K562 (cell line): ENCODE results near the gene DOP1A. TPM values are rescaled to one million over a fixed set of nuclear protein-coding genes. Genes with fewer than 3 reads are reported as not detected.

Experiments
- ATAC-seq: fragments of 200-7000 bp; cut with Tn5 transposase; 3 replicates; pipeline ENCODE4 v1.9.1; 2020; ENCODE audit warnings: moderate library complexity
- BruUV-seq: library from RNA; stranded (reverse); fragments of 400-500 nt; replicated peaks from 2 replicates; lab custom pipeline; 2021; lab: Mats Ljungman, UMichigan
- CTCF ChIA-PET: fragments of 300-600 bp; formaldehyde crosslinking; extraction: SDS; loops from one replicate; lab custom pipeline; 2021; ENCODE audit warnings: low intra/inter-chr PET ratio; lab: Yijun Ruan, JAX
- POLR2A ChIA-PET: fragments of 300-600, 350-650 bp; sonication (Branson Sonifier 250); formaldehyde crosslinking; extraction: SDS; loops from one replicate; lab custom pipeline; 2021; ENCODE audit warnings: antibody characterized with exemption, inconsistent platforms; lab: Yijun Ruan, JAX
- DNase-seq, 4 experiments: peaks; one replicate each; pipeline versions ENCODE4 v3.0.0 to v3.0.0-alpha.2; 2011 to 2018; ENCODE audit warnings: low spot score in 3 of 4, mixed read lengths in 3 of 4; ENCODE audit errors: extremely low read depth in 1 of 4
- FAIRE-seq: peaks from 2 replicates; lab custom pipeline; 2011; peaks lifted over from hg19 to GRCh38; lab: Jason Lieb, UNC
- H2AFZ ChIP-seq: 2 replicates; pipeline ENCODE4 v1.6.0; 2011; ENCODE audit warnings: low read depth, low read length, control low read depth, inconsistent platforms
- H3K27ac ChIP-seq: fragments of 200-600 bp; 3 replicates; pipeline ENCODE4 v1.8.0; 2011; ENCODE audit warnings: low read depth, mild to moderate bottlenecking, control low read depth, inconsistent platforms, low read length, moderate library complexity, mixed read lengths; ENCODE audit errors: extremely low read depth
- H3K27me3 ChIP-seq, 2 experiments: fragments of 300-600 bp in 1 of 2; 2 replicates in 1 of 2; 3 replicates in 1 of 2; pipeline versions ENCODE4 v1.6.0 to v1.8.0; 2011; ENCODE audit warnings: inconsistent platforms in 2 of 2, low read length in 2 of 2, mild to moderate bottlenecking in 1 of 2, mixed read lengths in 1 of 2, moderate library complexity in 1 of 2; ENCODE audit not compliant: control insufficient read depth in 2 of 2, insufficient read depth in 2 of 2
- H3K36me3 ChIP-seq: fragments of 300-600 bp; 3 replicates; pipeline ENCODE4 v1.8.0; 2011; ENCODE audit warnings: mild to moderate bottlenecking, low read length, inconsistent platforms; ENCODE audit not compliant: control insufficient read depth, insufficient read depth
- H3K4me1 ChIP-seq, 2 experiments: fragments of 200-600 bp in 1 of 2; replicated peaks in 1 of 2; 2 replicates in 1 of 2; 3 replicates in 1 of 2; pipeline versions ENCODE4 v1.5.1 to v1.8.0; 2011; ENCODE audit warnings: inconsistent platforms in 2 of 2, low read length in 2 of 2, mild to moderate bottlenecking in 1 of 2, mixed read lengths in 1 of 2, moderate library complexity in 1 of 2; ENCODE audit not compliant: control insufficient read depth in 2 of 2, insufficient read depth in 2 of 2
- H3K4me2 ChIP-seq: 2 replicates; pipeline ENCODE4 v1.6.1; 2011; ENCODE audit warnings: low read length, control low read depth, inconsistent platforms, mixed read lengths; ENCODE audit not compliant: insufficient read depth
- H3K4me3 ChIP-seq: fragments of 200-600 bp; sonication (generic), shearing (Covaris generic); 2 replicates; pipeline ENCODE4 v1.5.1; 2016; ENCODE audit warnings: control low read depth, inconsistent platforms
- H3K79me2 ChIP-seq: fragments of 200-600 bp; 3 replicates; pipeline ENCODE4 v1.8.0; 2011; ENCODE audit warnings: low read length, inconsistent platforms; ENCODE audit not compliant: control insufficient read depth, insufficient read depth
- H3K9ac ChIP-seq, 2 experiments: 2 replicates each; pipeline versions ENCODE4 v1.6.0 to v1.6.1; 2011; ENCODE audit warnings: low read depth in 2 of 2, low read length in 2 of 2, control low read depth in 1 of 2, inconsistent platforms in 1 of 2, mild to moderate bottlenecking in 1 of 2, mixed read lengths in 1 of 2; ENCODE audit not compliant: insufficient read depth in 1 of 2
- H3K9me1 ChIP-seq: one replicate; pipeline ENCODE4 v1.6.0; 2011; ENCODE audit warnings: inconsistent platforms, mild to moderate bottlenecking, low read length, moderate library complexity; ENCODE audit not compliant: control insufficient read depth, insufficient read depth
- H3K9me3 ChIP-seq: replicated peaks from 2 replicates; pipeline ENCODE4 v1.5.1; 2011; ENCODE audit warnings: low read depth, low read length, inconsistent platforms; ENCODE audit not compliant: control insufficient read depth, insufficient read depth
- H4K20me1 ChIP-seq: replicated peaks from 2 replicates; pipeline ENCODE4 v1.6.1; 2011; ENCODE audit warnings: low read length, inconsistent platforms, mixed read lengths; ENCODE audit not compliant: control insufficient read depth, insufficient read depth
- BRCA1 ChIP-seq, 2 experiments: fragments of 450-650 bp in 1 of 2; sonication (generic) in 1 of 2; formaldehyde crosslinking in 1 of 2; IDR thresholded peaks; 2 replicates each; pipeline versions ENCODE4 v1.5.0 to v1.6.1; 2017 to 2020; ENCODE audit warnings: mild to moderate bottlenecking in 1 of 2, missing genetic modification reagents in 1 of 2
- EGR1 ChIP-seq: fragments of 450-650 bp; conservative IDR thresholded peaks from 2 replicates; pipeline ENCODE4 v1.6.1; 2017; ENCODE audit warnings: mild to moderate bottlenecking
- HMGN3 ChIP-seq: IDR thresholded peaks from 2 replicates; pipeline ENCODE4 v1.6.1; 2011; ENCODE audit warnings: borderline replicate concordance, low read depth, mild to moderate bottlenecking, mixed read lengths, low read length; ENCODE audit not compliant: insufficient read length; ENCODE audit errors: extremely low read depth
- HNRNPH1 ChIP-seq: fragments of 200-400 bp; formaldehyde crosslinking; optimal IDR thresholded peaks from 2 replicates; pipeline ENCODE3; 2017; ENCODE audit warnings: low read depth, mild to moderate bottlenecking, low read length, moderate library complexity
- PHB ChIP-seq: fragments of 250-450 bp; sonication (Bioruptor Pico); IDR thresholded peaks from 2 replicates; pipeline ENCODE4 v1.5.0; 2021
- SP1 ChIP-seq: sonication (generic); formaldehyde crosslinking; IDR thresholded peaks from 2 replicates; pipeline ENCODE4 v1.8.1; 2022; ENCODE audit warnings: mild to moderate bottlenecking, missing genetic modification reagents
- ZNF583 ChIP-seq: fragments of 250-450 bp; sonication (Bioruptor Pico); IDR thresholded peaks from 2 replicates; pipeline ENCODE4 v1.4.0; 2020
- WGBS: fragments of 100-300 bp; shearing (Covaris generic); methylation state at CpG from one replicate; pipeline ENCODE4 v1.1.6; 2016; ENCODE audit warnings: low coverage, mixed read lengths; ENCODE audit not compliant: insufficient coverage; ENCODE audit errors: missing lambda C conversion rate; 5-methylcytosine and 5-hydroxymethylcytosine counted together
- in situ Hi-C: fragments of 300-500 bp; cut with MboI; formaldehyde crosslinking; loops from 4 replicates; pipeline ENCODE4 v1.15.0; 2018; ENCODE audit warnings: inconsistent platforms, mixed read lengths
- intact Hi-C: fragments of 100-400 bp; cut with micrococcal nuclease; formaldehyde crosslinking; loops from 2 replicates; pipeline ENCODE4 v1.14.2; 2022
- polyA plus RNA-seq, 8 experiments: library from polyadenylated mRNA; depleted of rRNA in 4 of 8; stranded (reverse) in 5 of 8; unstranded in 3 of 8; fragments of >200 nt; fragmentation: Nextera tagmentation in 2 of 8; fragmentation: Illumina TruSeq in 1 of 8; extraction: Ambion mirVana in 2 of 8; extraction: Trizol in 1 of 8; gene quantifications; 2 replicates each; pipeline versions ENCODE4 v1.2.1 to v1.2.3, GENCODE V29; 2011 to 2014; ENCODE audit warnings: inconsistent platforms in 1 of 8, missing spikeins in 1 of 8
- total RNA-seq, 7 experiments: library from RNA; depleted of rRNA in 6 of 7; stranded (reverse); fragments of >200 nt in 6 of 7; fragmentation: Illumina TruSeq in 2 of 7; extraction: Trizol in 2 of 7; gene quantifications; 2 replicates each; pipeline versions ENCODE4 v1.2.1 to v1.2.3, GENCODE V29; 2011 to 2021; ENCODE audit warnings: low replicate concordance in 1 of 7
- TF ChIP-seq, protein P1 (sequence below): sonication (generic); formaldehyde crosslinking; IDR thresholded peaks from 2 replicates; pipeline ENCODE4 v1.8.0; 2022; ENCODE audit warnings: mild to moderate bottlenecking, missing genetic modification reagents
- TF ChIP-seq, protein P2 (sequence below): fragments of 250-450 bp; sonication (Bioruptor Pico); IDR thresholded peaks from 2 replicates; pipeline ENCODE4 v1.5.0; 2021; ENCODE audit warnings: mild to moderate bottlenecking, borderline replicate concordance

DOP1A gene
- total and polyA plus RNA-seq, 9 of the 15 experiments (the other 6 are each of a cell fraction or from before 2014, with no cell fraction given): 0.75 to 10.5 (median 4.4) TPM

DNA sequence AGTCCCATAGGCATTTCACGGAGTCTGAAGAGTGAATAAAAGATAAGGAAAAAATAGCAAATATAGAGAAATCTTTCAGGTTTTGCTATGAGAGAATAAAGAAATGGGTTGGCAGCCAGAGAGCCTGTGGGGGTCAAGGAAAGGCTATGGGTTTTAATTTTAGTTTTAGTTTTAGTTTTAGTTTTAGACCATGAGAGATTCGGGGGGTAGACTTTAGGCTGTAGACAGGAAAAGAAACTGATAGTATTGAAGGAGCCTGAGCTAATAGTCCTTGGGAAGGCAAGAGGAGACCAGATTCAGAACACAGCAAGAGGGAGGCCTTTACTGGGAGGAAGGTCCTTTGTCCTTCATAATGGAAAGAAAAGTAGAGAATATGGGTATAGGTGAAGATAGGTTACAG, 19.3 kb downstream of the DOP1A start:
- no peak for TF ChIP-seq ZNF583 (CRISPR knock-in tag)
- Histone ChIP-seq H3K27ac (no peak overlapping the region), H3K9me3 (no peaks in the 10 kb centered on the region), H3K27me3 (no peaks in the 10 kb centered on the region), H3K4me3 (no peak overlapping the region), H3K4me2 (no peak overlapping the region), H4K20me1 (no peaks in the 10 kb centered on the region), H3K36me3 (no peaks in the 10 kb centered on the region), H3K9me1 (no peaks in the 10 kb centered on the region), H3K79me2 (no peaks in the 10 kb centered on the region), H3K4me1 (no peaks in the 10 kb centered on the region), H2AFZ (no peak overlapping the region), H3K9ac (no peak overlapping the region)
- no peak for FAIRE-seq
- no TSS peak for BruUV-seq
- in situ Hi-C loops: no loop called here
- ChIA-PET CTCF (no interaction called here), POLR2A (no interaction called here)
- no peak for ATAC-seq
- intact Hi-C loops: no loop called here
- DNase-seq: no peak
- WGBS: 67% methylated on average over 2 of the region's 2 CpGs

DNA sequence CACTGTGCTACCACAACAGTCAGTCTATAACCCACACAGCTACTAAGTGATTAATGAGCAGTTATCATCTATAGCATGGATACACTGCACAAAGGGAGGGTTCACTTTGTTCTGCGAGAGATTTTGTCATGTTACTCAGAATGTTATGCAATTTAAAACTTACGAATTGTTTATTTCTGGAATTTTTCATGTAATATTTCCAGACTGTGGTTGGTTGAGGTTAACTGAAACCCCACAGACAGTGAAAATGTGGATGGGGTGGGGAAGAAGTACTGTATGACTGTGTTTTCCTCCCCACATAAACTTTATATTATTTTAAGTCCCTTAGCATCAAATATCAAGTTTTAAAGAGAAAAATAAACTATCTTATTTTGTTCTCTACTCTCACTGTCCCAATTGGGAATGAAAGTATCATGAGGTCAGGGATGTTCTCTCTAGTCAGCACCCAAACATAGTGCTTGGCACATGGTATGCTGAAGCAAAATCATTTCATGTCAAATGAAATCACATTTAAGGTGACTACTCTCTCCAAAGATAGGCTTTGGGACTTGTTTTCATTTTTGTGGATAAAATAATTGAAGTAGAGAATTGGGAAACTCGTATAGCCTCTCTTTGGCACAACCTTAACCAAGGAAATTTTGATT, 25.4 kb downstream of the DOP1A start:
- H3K79me2 ChIP-seq: no peaks in the 10 kb centered on the region
- TF ChIP-seq, protein P1, sequence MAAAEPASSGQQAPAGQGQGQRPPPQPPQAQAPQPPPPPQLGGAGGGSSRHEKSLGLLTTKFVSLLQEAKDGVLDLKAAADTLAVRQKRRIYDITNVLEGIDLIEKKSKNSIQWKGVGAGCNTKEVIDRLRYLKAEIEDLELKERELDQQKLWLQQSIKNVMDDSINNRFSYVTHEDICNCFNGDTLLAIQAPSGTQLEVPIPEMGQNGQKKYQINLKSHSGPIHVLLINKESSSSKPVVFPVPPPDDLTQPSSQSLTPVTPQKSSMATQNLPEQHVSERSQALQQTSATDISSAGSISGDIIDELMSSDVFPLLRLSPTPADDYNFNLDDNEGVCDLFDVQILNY: no peak
- no peak for TF ChIP-seq HMGN3
- TF ChIP-seq, protein P2, sequence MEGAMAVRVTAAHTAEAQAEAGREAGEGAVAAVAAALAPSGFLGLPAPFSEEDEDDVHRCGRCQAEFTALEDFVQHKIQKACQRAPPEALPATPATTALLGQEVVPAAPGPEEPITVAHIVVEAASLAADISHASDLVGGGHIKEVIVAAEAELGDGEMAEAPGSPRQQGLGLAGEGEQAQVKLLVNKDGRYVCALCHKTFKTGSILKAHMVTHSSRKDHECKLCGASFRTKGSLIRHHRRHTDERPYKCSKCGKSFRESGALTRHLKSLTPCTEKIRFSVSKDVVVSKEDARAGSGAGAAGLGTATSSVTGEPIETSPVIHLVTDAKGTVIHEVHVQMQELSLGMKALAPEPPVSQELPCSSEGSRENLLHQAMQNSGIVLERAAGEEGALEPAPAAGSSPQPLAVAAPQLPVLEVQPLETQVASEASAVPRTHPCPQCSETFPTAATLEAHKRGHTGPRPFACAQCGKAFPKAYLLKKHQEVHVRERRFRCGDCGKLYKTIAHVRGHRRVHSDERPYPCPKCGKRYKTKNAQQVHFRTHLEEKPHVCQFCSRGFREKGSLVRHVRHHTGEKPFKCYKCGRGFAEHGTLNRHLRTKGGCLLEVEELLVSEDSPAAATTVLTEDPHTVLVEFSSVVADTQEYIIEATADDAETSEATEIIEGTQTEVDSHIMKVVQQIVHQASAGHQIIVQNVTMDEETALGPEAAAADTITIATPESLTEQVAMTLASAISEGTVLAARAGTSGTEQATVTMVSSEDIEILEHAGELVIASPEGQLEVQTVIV (CRISPR knock-in tag): no peak
- TF ChIP-seq SP1: no peak
- TF ChIP-seq HNRNPH1: no peak
- TF ChIP-seq EGR1: no peak
- no peak for TF ChIP-seq PHB
- TF ChIP-seq BRCA1 (IDR thresholded peaks at IDR 0.05): no peak
- TF ChIP-seq BRCA1 (CRISPR knock-in tag; IDR thresholded peaks at IDR 0.05): no peak

More for the DNA sequence above, 25.4 kb downstream of the DOP1A start:
- DNase-seq: no peak
- Histone ChIP-seq H2AFZ (no peak overlapping the region), H3K4me3 (no peak overlapping the region), H3K4me2 (no peak overlapping the region), H3K27ac (no peak overlapping the region), H3K9me1 (no peaks in the 10 kb centered on the region), H3K36me3 (no peaks in the 10 kb centered on the region), H3K4me1 (no peaks in the 10 kb centered on the region), H3K9me3 (no peaks in the 10 kb centered on the region), H4K20me1 (no peaks in the 10 kb centered on the region), H3K27me3 (no peaks in the 10 kb centered on the region), H3K9ac (no peak overlapping the region)
- intact Hi-C loops: no loop called here
- BruUV-seq: no TSS peak
- FAIRE-seq: no peak
- in situ Hi-C loops: no loop called here
- 54% methylated on average over 3 of the region's 3 CpGs for WGBS
- ATAC-seq: no peak
- ChIA-PET POLR2A (interaction anchor here (1.1 kb wide), 1 partner anchor 15 kb away, joined by 3 read pairs; no protein-coding TSS in a partner anchor), CTCF (no interaction called here)
